GM12874 (cell line): ENCODE data around the gene SEC14L1.

Experiments used
- CTCF ChIP-seq: IDR thresholded peaks from 2 replicates; pipeline ENCODE4 v1.5.1; 2011; ENCODE audit warnings: low read depth, mild to moderate bottlenecking, control low read depth, low read length, moderate library complexity; ENCODE audit not compliant: insufficient read depth

Gene SEC14L1

GRCh38 chr17:77164483-77165091, 23.8 kb downstream of the SEC14L1 start:
- TF ChIP-seq CTCF: no peak

DNA sequence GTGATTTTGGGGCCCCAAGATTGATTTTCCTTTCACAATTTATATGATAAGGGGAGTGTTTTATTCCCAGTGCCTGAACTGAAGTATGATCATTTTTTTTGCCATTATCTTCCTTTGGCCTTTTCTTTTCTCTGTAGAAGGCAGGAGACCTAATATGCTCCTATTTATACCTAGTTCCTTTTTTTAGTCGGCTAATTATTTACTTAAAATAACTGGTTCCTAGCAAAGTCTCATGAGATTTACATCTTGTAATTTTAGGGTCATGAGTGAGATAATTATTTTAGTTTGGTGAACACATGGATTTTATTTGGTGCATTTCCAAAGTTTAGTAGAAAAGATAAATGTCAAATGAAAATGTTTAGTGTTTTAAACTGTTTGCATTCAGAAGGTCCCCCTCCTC, 24.8 kb downstream of the SEC14L1 start:
- TF ChIP-seq CTCF: no peak

GRCh38 chr17:77167472-77168306, 26.9 kb downstream of the SEC14L1 start:
- no peak for TF ChIP-seq CTCF

GRCh38 chr17:77173104-77173503, 32.3 kb downstream of the SEC14L1 start:
- no peak for TF ChIP-seq CTCF

DNA sequence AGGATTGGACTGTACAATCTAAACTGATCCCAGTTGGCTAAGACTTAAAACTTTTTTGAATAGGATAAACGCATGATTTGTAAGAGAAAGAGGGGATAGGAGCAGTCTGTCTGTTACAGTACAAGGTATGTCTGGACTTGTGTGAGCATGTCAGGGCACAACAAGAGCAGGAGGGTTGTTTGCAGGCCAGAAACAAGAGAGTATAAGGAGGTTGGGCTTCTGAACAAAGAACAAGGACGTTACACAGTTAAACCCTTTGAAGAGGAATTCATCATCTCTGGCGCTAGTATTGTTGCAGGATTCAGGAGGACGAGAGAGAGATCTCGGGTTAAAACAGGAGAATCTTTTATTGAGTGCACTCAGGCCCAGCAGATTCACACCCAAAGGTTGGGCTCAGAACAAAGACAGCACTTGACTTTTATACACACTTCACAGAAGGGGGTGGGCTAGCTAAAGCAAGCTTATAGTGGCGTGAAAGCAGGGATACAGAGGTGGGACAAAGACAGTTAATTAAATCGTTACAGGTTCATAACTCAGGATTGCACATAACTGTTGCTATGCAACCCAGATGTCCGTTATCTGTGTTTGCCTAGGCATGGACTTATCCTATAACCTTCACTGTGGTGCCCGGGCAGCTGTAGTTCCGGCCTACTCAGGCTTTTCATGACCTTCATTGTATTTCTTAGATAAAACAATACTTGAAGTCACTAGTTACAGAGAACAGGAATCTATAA, 34.3 kb downstream of the SEC14L1 start:
- TF ChIP-seq CTCF: no peak

DNA sequence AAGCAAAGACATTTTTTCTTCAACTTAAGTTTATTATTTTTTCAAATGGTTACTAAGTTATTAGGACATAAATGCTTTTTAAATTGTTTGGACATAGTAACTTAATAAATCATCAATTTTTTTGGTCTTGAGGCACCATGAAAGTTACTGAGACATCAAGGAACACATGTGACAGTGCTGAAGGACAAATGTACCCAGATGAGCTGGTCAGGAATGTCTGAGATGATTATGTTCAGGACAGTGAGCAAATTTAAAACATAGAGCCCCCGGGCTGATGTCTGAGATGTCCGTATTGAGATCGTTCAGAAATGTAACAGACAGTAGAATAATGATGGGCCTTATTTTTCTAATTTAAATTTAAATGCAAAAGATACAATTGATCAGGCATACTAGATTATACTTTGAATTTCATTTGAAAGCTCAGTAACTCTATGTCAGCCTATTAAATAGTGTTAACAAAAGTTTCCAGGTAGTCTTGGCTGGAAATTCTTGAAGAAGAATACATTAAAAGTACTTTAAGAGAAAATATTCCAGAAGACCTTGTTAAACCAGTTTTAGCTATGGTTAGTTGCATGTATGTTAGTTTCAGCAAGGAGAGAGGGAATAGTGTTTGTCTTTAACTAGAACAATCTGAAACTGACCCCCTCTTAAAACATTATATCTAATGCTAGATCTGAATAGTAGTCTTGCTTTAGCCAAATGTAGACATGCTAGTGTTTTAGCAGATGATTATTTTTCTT, 36.4 kb downstream of the SEC14L1 start:
- TF ChIP-seq CTCF: no peak

- no peak for TF ChIP-seq CTCF
Observed at GRCh38 chr17:77178050-77178449, 37.3 kb downstream of the SEC14L1 start.
